PC-3 (cell line): ENCODE data around the gene TMEM163.

ENCODE experiments used
- CTCF ChIP-seq: fragments of 300-600 bp; sonication (generic); conservative IDR thresholded peaks from 2 replicates; pipeline ENCODE4 v1.5.1; 2017; ENCODE audit warnings: antibody characterized with exemption, low read depth, mild to moderate bottlenecking, low read length
- EZH2 ChIP-seq: fragments of 300-600 bp; sonication (generic); IDR thresholded peaks from one replicate; pipeline ENCODE4 v1.6.1; 2017; ENCODE audit warnings: antibody characterized with exemption, mild to moderate bottlenecking, low read length; ENCODE audit not compliant: unreplicated experiment

- no peak for TF ChIP-seq CTCF
- TF ChIP-seq EZH2, result no peak
Observed at GRCh38 chr2:134594399-134594798, 124.4 kb downstream of the TMEM163 start.
